K562 (cell line): ENCODE data around the gene CPNE1. TPM values are rescaled to one million over a fixed set of nuclear protein-coding genes. Genes with fewer than 3 reads are reported as not detected.

Experiments used
- GABPA ChIP-seq: fragments of 200-800 bp; sonication (Bioruptor generic); conservative IDR thresholded peaks from 2 replicates; pipeline ENCODE4 v1.6.1; 2016; ENCODE audit warnings: low read depth, missing genetic modification characterization, missing compliant biosample characterization
- LCOR ChIP-seq: sonication (generic); formaldehyde crosslinking; IDR thresholded peaks from 2 replicates; pipeline ENCODE4 v1.8.0; 2022; ENCODE audit warnings: mild to moderate bottlenecking, missing genetic modification reagents
- MAFK ChIP-seq: IDR thresholded peaks from 2 replicates; pipeline ENCODE4 v1.6.1; 2011; ENCODE audit warnings: low read length, improper control_type of control experiment
- MCM3 ChIP-seq: fragments of 450-650 bp; IDR thresholded peaks from 2 replicates; pipeline ENCODE4 v1.6.1; 2016
- MTA3 ChIP-seq: fragments of 450-650 bp; formaldehyde crosslinking; IDR thresholded peaks from 2 replicates; pipeline ENCODE4 v1.6.1; 2017; ENCODE audit warnings: mild to moderate bottlenecking, borderline replicate concordance
- NR2C1 ChIP-seq, 2 experiments: fragments of 450-650 bp; IDR thresholded peaks; 2 replicates each; pipeline ENCODE4 v1.6.1; 2017; ENCODE audit warnings: mild to moderate bottlenecking in 2 of 2, antibody characterized with exemption in 1 of 2, inconsistent platforms in 1 of 2, missing compliant biosample characterization in 1 of 2, missing genetic modification characterization in 1 of 2
- NR2C2 ChIP-seq, 2 experiments: fragments of 200-800 bp in 1 of 2; sonication (Bioruptor generic) in 1 of 2; sonication (generic) in 1 of 2; formaldehyde crosslinking in 1 of 2; IDR thresholded peaks; 2 replicates each; pipeline versions ENCODE4 v1.6.1 to v1.8.0; 2016 to 2022; ENCODE audit warnings: mild to moderate bottlenecking in 1 of 2, missing compliant biosample characterization in 1 of 2, missing genetic modification characterization in 1 of 2, missing genetic modification reagents in 1 of 2
- PRMT5 ChIP-seq: sonication (generic); formaldehyde crosslinking; IDR thresholded peaks from 2 replicates; pipeline ENCODE4 v1.5.0; 2020; ENCODE audit warnings: missing genetic modification reagents
- RBM34 ChIP-seq: fragments of 200-400 bp; formaldehyde crosslinking; IDR thresholded peaks from 2 replicates; pipeline ENCODE4 v1.6.1; 2018; ENCODE audit warnings: low read length, borderline replicate concordance; ENCODE audit not compliant: insufficient read depth
- RNF2 ChIP-seq: sonication (generic); IDR thresholded peaks from 2 replicates; pipeline ENCODE4 v1.6.1; 2016
- SMARCA4 ChIP-seq: fragments of 450-650 bp; IDR thresholded peaks from 2 replicates; pipeline ENCODE4 v1.6.1; 2016
- SMARCB1 ChIP-seq: IDR thresholded peaks from 2 replicates; pipeline ENCODE4 v1.6.1; 2011; ENCODE audit warnings: improper control_type of control experiment, low read depth; ENCODE audit not compliant: insufficient read length
- SREBF1 ChIP-seq: fragments of 150-350 bp; IDR thresholded peaks from 2 replicates; pipeline ENCODE4 v1.6.1; 2014; ENCODE audit warnings: antibody characterized with exemption, low read depth, low read length, borderline replicate concordance
- TAF7 ChIP-seq: fragments of 450-650 bp; IDR thresholded peaks from 2 replicates; pipeline ENCODE4 v1.6.1; 2016; ENCODE audit warnings: missing genetic modification characterization, missing compliant biosample characterization
- TAF9B ChIP-seq: fragments of 450-650 bp; IDR thresholded peaks from 2 replicates; pipeline ENCODE4 v1.6.1; 2018; ENCODE audit warnings: mild to moderate bottlenecking; ENCODE audit not compliant: partially characterized antibody
- ZKSCAN8 ChIP-seq: fragments of 200-800 bp; sonication (Bioruptor generic); IDR thresholded peaks from 2 replicates; pipeline ENCODE4 v1.6.1; 2016; ENCODE audit warnings: missing genetic modification characterization, missing compliant biosample characterization
- ZNF224 ChIP-seq: sonication (generic); formaldehyde crosslinking; IDR thresholded peaks from 2 replicates; pipeline ENCODE4 v1.8.0; 2022; ENCODE audit warnings: mild to moderate bottlenecking, missing genetic modification reagents
- ZNF23 ChIP-seq: fragments of 250-450 bp; sonication (Bioruptor Pico); IDR thresholded peaks from 2 replicates; pipeline ENCODE4 v1.4.0; 2020; ENCODE audit warnings: mild to moderate bottlenecking
- ZNF263 ChIP-seq: sonication (generic); formaldehyde crosslinking; IDR thresholded peaks from 2 replicates; pipeline ENCODE4 v1.8.0; 2022; ENCODE audit warnings: mild to moderate bottlenecking, missing genetic modification reagents, borderline replicate concordance
- ZNF57 ChIP-seq: fragments of 450-650 bp; formaldehyde crosslinking; IDR thresholded peaks from 2 replicates; pipeline ENCODE4 v1.4.0; 2020; ENCODE audit warnings: mild to moderate bottlenecking, moderate library complexity
- ZNF830 ChIP-seq: fragments of 250-450 bp; sonication (Bioruptor Pico); IDR thresholded peaks from 2 replicates; pipeline ENCODE4 v1.5.0; 2021; ENCODE audit warnings: mild to moderate bottlenecking
- ZZZ3 ChIP-seq: fragments of 450-650 bp; IDR thresholded peaks from 2 replicates; pipeline ENCODE4 v1.6.1; 2016; ENCODE audit warnings: antibody characterized with exemption, mild to moderate bottlenecking, moderate library complexity
- polyA plus RNA-seq, 8 experiments: library from polyadenylated mRNA; depleted of rRNA in 4 of 8; stranded (reverse) in 5 of 8; unstranded in 3 of 8; fragments of >200 nt; fragmentation: Nextera tagmentation in 2 of 8; fragmentation: Illumina TruSeq in 1 of 8; extraction: Ambion mirVana in 2 of 8; extraction: Trizol in 1 of 8; gene quantifications; 2 replicates each; pipeline versions ENCODE4 v1.2.1 to v1.2.3, GENCODE V29; 2011 to 2014; ENCODE audit warnings: inconsistent platforms in 1 of 8, missing spikeins in 1 of 8
- total RNA-seq, 7 experiments: library from RNA; depleted of rRNA in 6 of 7; stranded (reverse); fragments of >200 nt in 6 of 7; fragmentation: Illumina TruSeq in 2 of 7; extraction: Trizol in 2 of 7; gene quantifications; 2 replicates each; pipeline versions ENCODE4 v1.2.1 to v1.2.3, GENCODE V29; 2011 to 2021; ENCODE audit warnings: low replicate concordance in 1 of 7
- TF ChIP-seq, protein P1 (sequence below): fragments of 450-650 bp; conservative IDR thresholded peaks from 2 replicates; pipeline ENCODE4 v1.6.1; 2016; ENCODE audit warnings: missing genetic modification characterization, low read depth, mild to moderate bottlenecking, missing compliant biosample characterization, moderate library complexity
- TF ChIP-seq, protein P2 (sequence below): fragments of 450-650 bp; IDR thresholded peaks from 2 replicates; pipeline ENCODE4 v1.6.1; 2016
- TF ChIP-seq, protein P3 (sequence below): fragments of 450-650 bp; IDR thresholded peaks from 2 replicates; pipeline ENCODE4 v1.7.1; 2018; ENCODE audit warnings: mild to moderate bottlenecking, low read depth; ENCODE audit not compliant: partially characterized antibody

CPNE1 gene
- total and polyA plus RNA-seq, 9 of the 15 experiments (the other 6 are each of a cell fraction or from before 2014, with no cell fraction given) = 42.1 to 102 (median 56.0) TPM

DNA sequence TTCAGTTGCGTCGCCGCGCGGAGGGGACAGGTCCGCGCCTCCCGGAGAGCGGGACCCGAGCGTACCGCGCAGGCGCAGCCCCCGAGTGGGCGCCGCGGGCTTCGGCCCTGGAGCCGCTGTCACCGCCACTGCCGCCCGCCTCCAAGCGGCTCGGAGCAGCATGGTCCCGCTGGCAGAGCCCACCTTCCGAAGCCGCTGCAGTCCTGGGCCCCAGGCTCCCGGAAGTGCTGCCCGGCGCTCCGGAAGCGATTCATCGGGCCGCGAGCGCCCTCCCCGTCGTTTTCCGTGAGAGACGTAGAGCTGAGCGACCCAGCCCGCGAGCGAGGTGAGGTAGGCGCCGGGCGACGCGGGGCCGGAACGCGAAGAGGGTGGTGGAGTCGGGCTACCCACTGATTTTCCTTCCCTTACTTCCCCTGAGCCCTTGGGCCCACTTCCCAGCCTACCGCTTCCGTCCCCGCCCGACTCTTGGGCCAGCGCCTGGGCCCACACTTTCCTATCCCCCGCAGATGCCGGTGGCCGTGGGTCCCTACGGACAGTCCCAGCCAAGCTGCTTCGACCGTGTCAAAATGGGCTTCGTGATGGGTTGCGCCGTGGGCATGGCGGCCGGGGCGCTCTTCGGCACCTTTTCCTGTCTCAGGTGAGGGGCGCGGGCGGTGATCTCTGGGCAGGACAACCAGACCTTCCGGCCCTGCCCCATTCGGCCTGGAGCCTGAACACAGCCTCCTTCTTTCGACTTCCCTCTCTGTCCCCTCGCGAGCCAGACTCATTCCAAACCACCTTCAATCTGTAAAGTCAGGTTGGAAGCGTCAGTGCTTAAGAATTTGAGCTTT, 34.6 kb upstream of the CPNE1 start, which contains the start of the genes NFS1 and ROMO1 (continued):
- TF ChIP-seq NR2C2 (CRISPR knock-in tag; IDR thresholded peaks at IDR 0.05) (peak; percentile 99), NR2C2 (tag; IDR thresholded peaks at IDR 0.05) (peak; percentile 100), SREBF1 (no peak), RNF2 (no peak), ZNF23 (CRISPR knock-in tag) (no peak), ZKSCAN8 (CRISPR knock-in tag) (no peak), MAFK (no peak), GABPA (tag) (peak; percentile 100), PRMT5 (CRISPR knock-in tag) (no peak), LCOR (CRISPR knock-in tag) (no peak), MCM3 (no peak), SMARCB1 (no peak), SMARCA4 (no peak), NR2C1 (IDR thresholded peaks at IDR 0.05) (peak; percentile 99), NR2C1 (tag; IDR thresholded peaks at IDR 0.05) (peak; percentile 99), ZNF263 (CRISPR knock-in tag) (no peak; the same call in 1 of the 2 replicates), ZZZ3 (no peak), ZNF57 (no peak), TAF7 (tag) (no peak), MTA3 (no peak; the same call in 1 of the 2 replicates), ZNF830 (CRISPR knock-in tag) (0 out of 2 replicates have a peak, but pooled peaks have one; percentile 1), RBM34 (no peak), ZNF224 (no peak), TAF9B (peak; percentile 55)
- TF ChIP-seq, protein P1, sequence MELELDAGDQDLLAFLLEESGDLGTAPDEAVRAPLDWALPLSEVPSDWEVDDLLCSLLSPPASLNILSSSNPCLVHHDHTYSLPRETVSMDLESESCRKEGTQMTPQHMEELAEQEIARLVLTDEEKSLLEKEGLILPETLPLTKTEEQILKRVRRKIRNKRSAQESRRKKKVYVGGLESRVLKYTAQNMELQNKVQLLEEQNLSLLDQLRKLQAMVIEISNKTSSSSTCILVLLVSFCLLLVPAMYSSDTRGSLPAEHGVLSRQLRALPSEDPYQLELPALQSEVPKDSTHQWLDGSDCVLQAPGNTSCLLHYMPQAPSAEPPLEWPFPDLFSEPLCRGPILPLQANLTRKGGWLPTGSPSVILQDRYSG (tag) = no peak
- TF ChIP-seq, protein P2, sequence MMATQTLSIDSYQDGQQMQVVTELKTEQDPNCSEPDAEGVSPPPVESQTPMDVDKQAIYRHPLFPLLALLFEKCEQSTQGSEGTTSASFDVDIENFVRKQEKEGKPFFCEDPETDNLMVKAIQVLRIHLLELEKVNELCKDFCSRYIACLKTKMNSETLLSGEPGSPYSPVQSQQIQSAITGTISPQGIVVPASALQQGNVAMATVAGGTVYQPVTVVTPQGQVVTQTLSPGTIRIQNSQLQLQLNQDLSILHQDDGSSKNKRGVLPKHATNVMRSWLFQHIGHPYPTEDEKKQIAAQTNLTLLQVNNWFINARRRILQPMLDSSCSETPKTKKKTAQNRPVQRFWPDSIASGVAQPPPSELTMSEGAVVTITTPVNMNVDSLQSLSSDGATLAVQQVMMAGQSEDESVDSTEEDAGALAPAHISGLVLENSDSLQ = peak; percentile 81
- TF ChIP-seq, protein P3, sequence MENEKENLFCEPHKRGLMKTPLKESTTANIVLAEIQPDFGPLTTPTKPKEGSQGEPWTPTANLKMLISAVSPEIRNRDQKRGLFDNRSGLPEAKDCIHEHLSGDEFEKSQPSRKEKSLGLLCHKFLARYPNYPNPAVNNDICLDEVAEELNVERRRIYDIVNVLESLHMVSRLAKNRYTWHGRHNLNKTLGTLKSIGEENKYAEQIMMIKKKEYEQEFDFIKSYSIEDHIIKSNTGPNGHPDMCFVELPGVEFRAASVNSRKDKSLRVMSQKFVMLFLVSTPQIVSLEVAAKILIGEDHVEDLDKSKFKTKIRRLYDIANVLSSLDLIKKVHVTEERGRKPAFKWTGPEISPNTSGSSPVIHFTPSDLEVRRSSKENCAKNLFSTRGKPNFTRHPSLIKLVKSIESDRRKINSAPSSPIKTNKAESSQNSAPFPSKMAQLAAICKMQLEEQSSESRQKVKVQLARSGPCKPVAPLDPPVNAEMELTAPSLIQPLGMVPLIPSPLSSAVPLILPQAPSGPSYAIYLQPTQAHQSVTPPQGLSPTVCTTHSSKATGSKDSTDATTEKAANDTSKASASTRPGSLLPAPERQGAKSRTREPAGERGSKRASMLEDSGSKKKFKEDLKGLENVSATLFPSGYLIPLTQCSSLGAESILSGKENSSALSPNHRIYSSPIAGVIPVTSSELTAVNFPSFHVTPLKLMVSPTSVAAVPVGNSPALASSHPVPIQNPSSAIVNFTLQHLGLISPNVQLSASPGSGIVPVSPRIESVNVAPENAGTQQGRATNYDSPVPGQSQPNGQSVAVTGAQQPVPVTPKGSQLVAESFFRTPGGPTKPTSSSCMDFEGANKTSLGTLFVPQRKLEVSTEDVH = peak; percentile 90
